Heart right ventricle (tissue), 16 donors: Measurements from ENCODE around the gene LRCH4. TPM values are rescaled to one million over a fixed set of nuclear protein-coding genes. Genes with fewer than 3 reads are reported as not detected.

Source experiments
- ATAC-seq, 8 donors: fragments of 200-7000 bp; cut with Tn5 transposase; one replicate each; pipeline ENCODE4 v1.9.1; 2020; ENCODE audit warnings: mild to moderate bottlenecking in 8 of 8, moderate library complexity in 8 of 8, moderate number of reproducible peaks in 1 of 8
- DNase-seq, 2 donors: peaks; one replicate each; pipeline ENCODE4 v3.0.0-alpha.2; 2020
- H3K27ac ChIP-seq, 10 donors: fragments of 200-600 bp; sonication (generic) in 2 of 10; one replicate each; pipeline versions ENCODE4 v1.5.0 to v1.8.0; 2020 to 2022; ENCODE audit warnings: mild to moderate bottlenecking in 3 of 10
- H3K27me3 ChIP-seq, 7 donors: fragments of 200-600 bp; one replicate each; pipeline ENCODE4 v1.8.0; 2021 to 2022; ENCODE audit warnings: mild to moderate bottlenecking in 2 of 7
- H3K36me3 ChIP-seq, 9 donors: fragments of 200-600 bp; sonication (generic) in 1 of 9; one replicate each; pipeline versions ENCODE4 v1.5.0 to v1.8.0; 2020 to 2022; ENCODE audit warnings: mild to moderate bottlenecking in 2 of 9
- H3K4me1 ChIP-seq, 9 donors: fragments of 200-600 bp; sonication (generic) in 1 of 9; one replicate each; pipeline versions ENCODE4 v1.5.0 to v1.8.0; 2020 to 2022; ENCODE audit warnings: mild to moderate bottlenecking in 4 of 9
- H3K4me3 ChIP-seq, 10 donors: fragments of 200-600 bp; sonication (generic) in 2 of 10; one replicate each; pipeline versions ENCODE4 v1.5.0 to v1.8.0; 2020 to 2022; ENCODE audit warnings: mild to moderate bottlenecking in 7 of 10, moderate library complexity in 2 of 10
- H3K9me3 ChIP-seq, 11 donors: fragments of 200-600 bp in 10 of 11; sonication (generic) in 2 of 11; one replicate each; pipeline versions ENCODE4 v1.5.0 to v1.8.0; 2013 to 2022; ENCODE audit warnings: mild to moderate bottlenecking in 2 of 11, control low read depth in 1 of 11, moderate library complexity in 1 of 11
- CTCF ChIP-seq, 9 donors: fragments of 200-600 bp; sonication (generic) in 2 of 9; IDR thresholded peaks; one replicate each; pipeline versions ENCODE4 v1.5.0 to v1.8.0; 2021 to 2022; ENCODE audit warnings: antibody characterized with exemption in 9 of 9, mild to moderate bottlenecking in 5 of 9, moderate library complexity in 1 of 9
- WGBS, 2 donors: extraction: QIAGEN DNeasy Blood & Tissue Kit; methylation state at CpG; one replicate each; pipeline ENCODE4 v1.1.7; 2013; ENCODE audit warnings: inconsistent platforms in 1 of 2; 5-methylcytosine and 5-hydroxymethylcytosine counted together
- intact Hi-C, 10 donors: fragments of 100-400 bp; cut with DNase I; formaldehyde crosslinking; loops; one replicate each; pipeline versions ENCODE4 v1.11.1 to v1.14.2; 2022
- polyA plus RNA-seq, 2 donors: library from polyadenylated mRNA; stranded (reverse); fragments of 200-250 nt; gene quantifications; one replicate each; pipeline ENCODE4 v1.2.3, GENCODE V29; 2013
- total RNA-seq, 10 donors: library from RNA; stranded (reverse); fragmentation: NEBNext Ultra II Directional in 3 of 10; extraction: Animal tissue kit (Norgen Biotek cat#: 25700) in 3 of 10; gene quantifications; one replicate each; pipeline versions ENCODE4 v1.2.1 to v1.2.4, GENCODE V29; 2021 to 2023
- donor health status: Arrhythmogenic right ventricular cardiomyopathy.
- donor health status: ischemic (EF 13 %, LVEDD 7.1; RV severe dilation, severe dysfunction).
- donor health status: healthy with polysubstance abuse.
- donor health status: DM: no; HTN: yes; CAD: no.
- donor health status: DM: no; HTN: no; CAD: no.
- donor health status: ischemic (EF 25% LVEDD 6.9; RV normal size, moderate dysfunction).
- donor health status: ischemic (EF 25% LVEDD 5.7; RV mildly dilated, moderate dysfunction).
- donor health status: healthy.
- donor health status: DM: yes; HTN: yes; CAD: no.
- donor health status: Ischemic cardiomyopathy.
- donor health status: ischemic (EF 35%, LVEDD 5.7; RV mildly dilated, moderate dysfunction).
- donor health status: nonischemic (EF 11% LVEDD 7.7; RV severe dilation, severe dysfunction).
- donor health status: DM: yes; HTN: yes; CAD: no.
- donor health status: PGD.
- donor health status: ischemic (EF 29% LVEDD 5.4; RV normal size, mild dysfunction).
- donor health status: nonischemic (EF 23%, LVEDD 6.1; RV moderate dilation, normal function).

LRCH4 gene
- total and polyA plus RNA-seq, 12 donors = 18.4 to 57.6 (median 24.1) TPM

- ATAC-seq (no peak), DNase-seq (no peak)
- 88 to 93% methylated on average over 12 of the region's 12 CpGs for WGBS, 2 donors
- no peaks in the 10 kb centered on the region for H3K9me3 ChIP-seq
- no peak for TF ChIP-seq CTCF (IDR thresholded peaks at IDR 0.05)
- peaks cover 0 to 21% (median 6%) of the 10 kb centered on the region in 9 donors for H3K4me1 ChIP-seq
- H3K36me3 ChIP-seq = peaks cover 0 to 57% (median 2%) of the 10 kb centered on the region in 9 donors
- intact Hi-C loops = loop anchor here in 8 of 10 donors (2.0 to 5.0 kb wide), 5 partner anchors 93 to 166 kb away; partner anchors contain the start of gene GIGYF1 (in 6 of the 8)
- H3K27ac ChIP-seq = no peak overlapping the region
- no peak overlapping the region for H3K4me3 ChIP-seq
- H3K27me3 ChIP-seq = no peaks in the 10 kb centered on the region
These were observed 24.3 kb downstream of the LRCH4 start for GRCh38 chr7:100561491-100562194.

- peaks cover 0 to 26% (median 6%) of the 10 kb centered on the region in 9 donors for H3K4me1 ChIP-seq
- H3K4me3 ChIP-seq = no peak overlapping the region
- H3K27me3 ChIP-seq = no peaks in the 10 kb centered on the region
- intact Hi-C loops = loop anchor here in 5 of 10 donors (1.0 to 5.0 kb wide), 4 partner anchors 77 to 92 kb away; partner anchors contain the start of gene NYAP1 (in 1 of the 5)
- H3K27ac ChIP-seq = peak overlapping the region in 1 of 10 donors; percentile 23
- 74 to 85% methylated on average over 4 of the region's 4 CpGs for WGBS, 2 donors
- no peaks in the 10 kb centered on the region for H3K9me3 ChIP-seq
- TF ChIP-seq CTCF (IDR thresholded peaks at IDR 0.05) = no peak
- peaks cover 0 to 79% (median 15%) of the 10 kb centered on the region in 9 donors for H3K36me3 ChIP-seq
- no peak for ATAC-seq
- no peak for DNase-seq
These were observed 26.8 kb downstream of the LRCH4 start for GRCh38 chr7:100559127-100559526.

- Histone ChIP-seq H3K4me1 (peaks cover 0 to 20% (median 6%) of the 10 kb centered on the region in 9 donors), H3K36me3 (peaks cover 0 to 87% (median 19%) of the 10 kb centered on the region in 9 donors), H3K27me3 (no peaks in the 10 kb centered on the region), H3K27ac (peak overlapping the region in 1 of 10 donors; percentile 26), H3K4me3 (no peak overlapping the region), H3K9me3 (no peaks in the 10 kb centered on the region)
- DNase-seq (no peak), ATAC-seq (no peak)
- intact Hi-C loops = loop anchor here in 2 of 10 donors (5.0 kb wide), 2 partner anchors 74 to 89 kb away; partner anchors contain the start of gene NYAP1 (in 1 of the 2)
- 78 to 82% methylated on average over 4 of the region's 4 CpGs for WGBS, 2 donors
- TF ChIP-seq CTCF (IDR thresholded peaks at IDR 0.05) = no peak
These were observed 29.4 kb downstream of the LRCH4 start for GRCh38 chr7:100556541-100556940.

GRCh38 chr7:100555701-100556100 lies 30.2 kb downstream of the LRCH4 start:
- TF ChIP-seq CTCF (IDR thresholded peaks at IDR 0.05) = no peak
- Histone ChIP-seq H3K27me3 (no peaks in the 10 kb centered on the region), H3K4me3 (no peak overlapping the region), H3K9me3 (no peaks in the 10 kb centered on the region), H3K4me1 (peaks cover 0 to 20% (median 6%) of the 10 kb centered on the region in 9 donors), H3K36me3 (peaks cover 0 to 87% (median 19%) of the 10 kb centered on the region in 9 donors), H3K27ac (no peak overlapping the region)
- intact Hi-C loops = loop anchor here in 2 of 10 donors (5.0 kb wide), 2 partner anchors 73 to 88 kb away; partner anchors contain the start of gene NYAP1 (in 1 of the 2)
- DNase-seq (no peak), ATAC-seq (no peak)
- WGBS, 2 donors = 90 to 91% methylated on average over 5 of the region's 5 CpGs
